Stimulated activated CD4-positive, alpha-beta T cell treated with anti-CD3 and anti-CD28 coated beads, Interleukin-12 subunit alpha, Interleukin-12 subunit beta, amount 100 ng/mL, for 48 hours (primary cell): ENCODE results near the gene F5.

ENCODE experiments used
- DNase-seq, 3 donors: peaks; one replicate each; pipeline ENCODE4 v3.0.0-alpha.2; 2020; ENCODE audit warnings: low read depth in 2 of 3, low spot score in 1 of 3

Gene F5

DNA sequence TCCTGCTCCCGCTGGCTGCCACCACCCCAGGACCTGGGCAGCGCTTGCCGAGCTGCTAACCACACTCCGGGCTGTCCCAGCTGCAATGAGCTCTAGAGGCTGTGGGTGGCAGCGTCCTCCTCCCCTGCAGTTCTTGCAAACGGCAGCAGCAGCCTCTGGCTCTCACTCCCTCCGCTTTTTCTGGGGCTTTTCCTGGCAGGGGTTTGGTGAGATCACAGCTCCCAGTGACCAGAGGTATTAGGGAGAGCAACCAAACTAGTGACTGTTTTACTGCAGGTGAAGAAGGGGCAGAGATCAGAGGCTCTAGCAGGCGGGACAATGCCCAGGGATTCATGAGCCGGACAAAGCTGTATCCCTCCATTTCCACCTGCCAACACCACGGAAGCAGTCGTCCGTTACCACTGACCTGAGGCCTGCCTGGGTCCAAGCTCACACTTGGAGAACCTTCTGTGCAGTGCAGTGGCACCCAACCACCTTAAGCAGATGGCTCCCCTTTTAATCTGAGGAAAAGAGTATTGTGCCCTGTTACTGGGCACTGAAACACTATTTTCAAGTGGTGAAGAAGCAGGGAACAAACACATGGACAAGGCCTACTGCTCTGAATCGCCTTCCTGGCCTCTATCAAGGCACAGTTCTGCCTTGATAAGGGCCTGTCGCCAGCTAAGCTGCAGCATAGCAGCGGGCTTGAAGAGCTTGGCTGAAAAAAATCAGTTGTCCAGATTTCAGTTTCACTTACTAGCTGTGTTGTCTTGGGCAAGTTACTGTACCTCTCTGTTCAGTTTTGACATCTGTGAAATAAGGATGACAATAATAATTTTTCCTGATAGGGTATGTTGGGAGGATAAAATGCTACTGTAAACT, at the start of gene F5:
TSS of gene F5 (minus strand) at position 87 of the 861 bp plus-strand sequence. CDS start 95 bp downstream, outside the sequence.
- DNase-seq: peak; percentile 67 to 79 (median 75)

DNA sequence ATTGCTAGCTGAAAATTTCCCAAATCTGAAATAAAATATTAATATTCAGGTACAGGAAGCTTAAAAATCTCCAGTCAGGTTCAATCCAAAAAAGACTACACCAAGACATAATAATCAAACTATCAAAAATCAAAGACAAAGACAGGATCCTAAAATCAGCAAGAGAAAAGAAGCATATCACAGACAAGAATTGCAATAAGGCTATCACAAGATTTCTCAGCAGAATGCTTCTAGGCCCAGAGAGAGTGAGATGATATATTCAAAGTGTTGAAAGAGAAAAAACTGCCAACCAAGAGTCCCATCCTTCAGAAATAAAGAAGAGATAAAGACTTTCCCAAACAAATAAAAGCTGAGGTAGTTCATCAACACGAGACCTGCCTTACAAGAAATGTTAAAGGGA, 48.6 kb upstream of the F5 start:
- DNase-seq: no peak

DNA sequence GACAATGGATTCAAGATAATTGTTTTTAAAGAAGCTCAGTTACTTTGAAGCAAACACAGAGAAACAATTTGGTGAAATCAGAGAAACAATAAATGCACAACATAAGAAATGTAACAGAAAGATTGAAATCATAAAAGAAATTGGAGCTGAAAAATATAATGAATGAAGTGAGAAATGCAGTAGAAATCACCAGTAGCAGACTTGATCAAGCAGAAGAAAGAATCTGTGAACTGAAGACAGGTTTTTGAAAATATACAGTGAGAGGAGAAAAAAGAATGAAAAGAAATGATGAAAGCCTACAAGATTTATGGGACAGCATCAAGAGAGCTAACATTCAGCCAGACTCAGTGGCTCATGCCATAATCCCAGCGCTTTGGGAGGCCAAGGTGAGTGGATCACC, 47.9 kb upstream of the F5 start:
- no peak for DNase-seq

DNA sequence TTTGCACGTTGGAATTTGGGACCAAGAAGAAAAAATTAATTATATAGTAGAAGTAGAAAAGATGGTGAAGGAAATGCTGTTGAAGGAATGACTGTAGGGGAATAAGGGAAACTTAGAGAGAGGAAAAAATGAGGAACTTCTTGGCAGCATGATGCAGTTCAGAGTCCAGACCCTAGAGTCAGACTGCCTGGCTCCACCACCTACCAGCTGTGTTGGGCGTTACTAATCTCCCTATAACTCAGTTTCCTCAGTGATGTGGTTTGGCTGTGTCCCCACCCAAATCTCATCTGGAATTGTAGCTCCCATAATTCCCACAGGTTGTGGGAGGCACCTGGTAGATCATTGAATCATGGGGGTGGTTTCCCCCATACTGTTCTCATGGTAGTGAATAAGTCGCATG, 45.0 kb upstream of the F5 start:
- DNase-seq: no peak

DNA sequence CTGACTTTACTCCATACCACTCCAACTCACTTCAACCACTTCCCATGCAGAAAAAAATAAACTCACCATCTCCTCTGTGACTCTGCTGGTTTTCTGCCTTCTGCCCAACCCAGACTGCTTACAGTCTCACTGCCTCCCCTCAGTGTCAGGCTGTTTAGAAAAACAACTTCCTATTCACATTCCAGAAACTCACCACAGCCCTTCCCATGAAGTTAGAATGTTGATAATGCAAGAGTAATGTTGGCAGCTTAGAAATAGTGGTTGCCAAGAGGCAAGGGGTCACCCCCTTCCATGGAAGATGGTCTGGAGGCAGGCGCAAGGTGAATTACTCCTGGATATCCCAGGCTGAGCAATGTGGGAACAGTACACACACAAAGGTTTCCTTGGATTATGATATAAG, 43.7 kb upstream of the F5 start, which contains the start of gene SELP:
TSS of gene SELP (minus strand) at position 119 of the 400 bp plus-strand sequence. CDS start at position 69, 50 bp downstream.
- DNase-seq: no peak

DNA sequence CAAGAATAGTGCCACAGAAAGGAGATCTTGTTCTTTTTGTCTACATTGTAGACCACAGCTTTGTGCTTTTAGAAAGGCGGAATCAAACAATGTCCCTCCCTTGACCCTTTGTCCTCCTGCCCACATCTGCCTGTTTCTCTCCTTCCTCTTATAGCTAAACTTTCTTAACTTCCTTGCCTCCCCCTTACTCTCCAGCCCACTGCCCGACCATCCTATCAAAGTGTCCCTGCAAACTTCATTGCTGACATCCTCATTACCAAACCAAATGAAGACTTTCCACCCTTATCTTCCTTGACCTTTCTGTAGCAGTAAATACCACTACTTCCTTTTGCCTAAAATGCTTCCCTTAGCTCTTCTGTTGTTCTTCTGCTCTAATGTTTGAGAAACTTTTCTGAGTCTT, 38.6 kb upstream of the F5 start:
- no peak for DNase-seq

DNA sequence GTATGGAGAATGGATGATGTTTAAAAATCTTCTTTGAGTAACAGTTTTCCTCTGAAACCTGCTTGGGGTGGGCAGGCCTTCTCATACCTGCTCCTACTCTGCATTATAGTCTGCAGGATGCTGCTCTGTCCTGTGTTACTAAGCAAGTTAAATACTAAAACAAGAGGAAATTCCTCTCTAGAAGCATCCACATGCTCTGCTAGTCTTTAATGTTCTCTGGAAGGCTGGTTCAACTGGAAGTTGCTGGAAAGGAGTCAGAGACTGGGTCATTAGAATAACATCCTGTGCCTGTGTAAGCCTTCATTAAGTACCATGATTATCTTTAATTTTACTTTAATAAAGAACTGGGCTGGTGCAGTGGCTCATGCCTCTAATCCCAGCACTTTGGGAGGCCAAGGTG, 37.8 kb upstream of the F5 start:
- DNase-seq: no peak

DNA sequence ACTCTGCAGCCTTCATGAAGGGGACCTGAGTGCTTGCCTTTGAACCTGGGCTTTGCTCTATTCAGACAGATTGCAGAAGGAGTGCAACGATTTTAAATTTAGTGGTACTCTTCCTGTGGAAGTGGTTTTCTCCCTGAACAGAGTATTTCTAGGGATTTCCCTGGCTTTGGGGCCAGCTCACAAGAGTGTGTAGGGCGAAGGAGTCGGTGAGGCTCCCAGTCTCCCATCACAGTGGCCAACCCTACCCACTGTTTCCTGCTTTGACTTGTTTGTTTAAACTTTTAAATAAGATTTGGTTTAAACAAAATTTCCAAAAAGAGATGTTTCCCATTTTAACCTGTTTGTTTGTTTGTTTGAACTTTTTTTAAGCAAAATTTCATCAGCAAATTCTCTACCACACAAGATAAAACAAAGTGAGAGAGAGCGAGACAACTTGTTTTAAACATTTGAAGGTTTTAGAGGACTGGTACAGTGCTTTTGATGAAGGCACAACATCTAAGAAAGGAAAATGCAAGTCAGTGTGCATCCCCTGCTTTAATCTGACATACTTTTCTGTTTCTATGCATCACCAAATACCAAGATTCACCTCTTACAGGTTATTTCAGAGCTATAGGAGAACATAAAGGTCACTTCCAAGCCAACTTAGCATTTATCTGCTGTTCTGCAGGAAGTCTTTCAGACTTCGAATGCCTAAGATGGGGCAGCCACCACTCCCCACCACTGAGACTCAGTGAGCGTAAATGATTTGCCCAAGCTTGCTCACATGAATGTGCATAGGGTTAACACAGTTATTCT, 37.0 kb upstream of the F5 start:
- no peak for DNase-seq

DNA sequence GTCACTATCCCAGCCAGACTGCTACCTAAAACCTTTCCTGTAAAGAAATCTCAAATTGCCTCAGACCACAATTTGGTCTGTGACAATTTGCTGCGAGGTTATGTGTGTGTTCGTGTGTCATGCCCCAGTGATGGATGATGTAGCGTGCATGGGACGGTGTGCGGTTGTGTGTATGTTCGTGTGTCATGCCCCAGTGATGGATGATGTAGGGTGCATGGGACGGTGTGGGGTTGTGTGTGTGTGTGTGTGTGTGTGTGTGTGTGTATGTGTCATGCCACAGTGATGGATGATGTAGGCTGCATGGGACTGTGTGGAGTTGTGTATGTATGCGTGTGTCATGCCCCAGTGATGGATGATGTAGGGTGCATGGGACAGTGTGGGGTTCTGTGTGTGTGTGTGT, 34.3 kb upstream of the F5 start:
- DNase-seq: no peak

DNA sequence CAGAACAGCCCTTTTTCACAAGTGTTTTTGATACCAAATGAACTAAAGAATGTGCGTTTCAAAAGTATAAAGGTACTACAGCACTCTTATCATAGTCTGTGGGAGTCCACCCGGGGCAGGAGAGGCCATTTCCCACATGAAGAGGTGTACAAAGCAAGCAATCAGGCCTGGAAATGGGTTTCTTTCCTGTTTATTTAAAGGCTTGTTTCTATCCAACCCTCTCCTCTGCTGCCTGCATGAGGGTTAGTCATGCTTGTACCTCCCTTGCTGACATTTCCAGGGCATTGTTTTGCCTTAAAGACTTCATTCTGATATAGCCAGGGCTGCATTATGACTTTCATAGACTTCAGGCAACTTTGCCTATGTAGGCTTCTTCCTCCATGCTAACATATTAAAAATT, 32.1 kb upstream of the F5 start:
- DNase-seq: no peak

DNA sequence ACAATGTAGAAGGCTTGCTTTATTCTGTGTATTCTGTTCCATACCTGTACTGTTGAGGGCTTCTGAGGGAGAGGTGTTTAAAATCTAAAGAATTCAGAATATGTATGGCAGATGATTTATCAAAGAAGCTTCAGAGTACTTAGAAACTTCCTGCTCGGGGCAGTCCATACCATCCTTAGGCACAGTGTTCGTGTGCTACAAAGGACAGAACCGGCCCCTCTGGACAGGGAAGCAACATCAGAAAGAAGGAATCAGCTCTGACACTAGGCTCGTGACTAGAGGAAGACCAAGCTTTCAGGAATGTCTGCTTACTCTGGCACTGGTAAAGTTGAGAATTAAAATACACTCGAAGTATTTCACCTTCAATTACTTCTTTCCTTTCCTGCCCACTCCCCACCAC, 29.5 kb upstream of the F5 start:
- DNase-seq: no peak

DNA sequence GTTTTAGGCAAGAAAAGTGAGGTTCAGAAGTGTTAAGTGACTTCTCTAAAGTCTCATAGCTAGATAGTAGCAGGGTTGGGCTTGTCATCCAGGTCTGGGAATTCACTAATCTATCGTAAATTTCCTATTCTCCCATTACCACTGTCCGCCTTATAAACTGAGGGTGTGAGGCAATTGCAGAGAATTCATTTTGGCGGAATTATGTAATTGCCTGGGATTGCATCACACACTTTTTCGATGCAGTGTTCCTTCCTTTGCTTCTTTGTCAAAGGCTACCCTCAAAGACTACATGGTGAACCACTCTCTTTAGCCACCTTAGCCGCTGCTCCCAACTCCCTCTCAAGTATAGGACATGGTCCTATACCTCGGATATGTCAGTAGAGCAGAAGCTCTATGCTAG, 24.6 kb upstream of the F5 start:
- DNase-seq: no peak

DNA sequence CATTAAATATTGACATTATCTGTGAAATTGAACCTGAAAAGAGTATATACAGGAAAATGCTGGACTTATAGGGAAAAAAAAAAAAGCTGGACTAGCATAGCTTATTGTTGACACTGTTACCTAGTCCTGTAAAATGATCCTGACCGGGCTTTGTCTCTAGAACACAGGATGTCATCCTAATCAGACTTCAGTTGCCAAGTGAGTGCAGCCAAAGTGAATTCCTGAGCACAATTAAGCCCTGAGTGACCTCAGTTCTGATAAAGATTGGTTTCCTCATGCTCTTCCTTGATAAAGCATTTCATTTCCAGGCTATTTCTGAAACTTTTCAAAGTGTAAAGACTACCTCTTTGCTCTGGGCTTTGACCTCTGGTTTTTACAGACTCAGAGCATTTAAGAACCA, 23.8 kb upstream of the F5 start:
- DNase-seq: no peak

DNA sequence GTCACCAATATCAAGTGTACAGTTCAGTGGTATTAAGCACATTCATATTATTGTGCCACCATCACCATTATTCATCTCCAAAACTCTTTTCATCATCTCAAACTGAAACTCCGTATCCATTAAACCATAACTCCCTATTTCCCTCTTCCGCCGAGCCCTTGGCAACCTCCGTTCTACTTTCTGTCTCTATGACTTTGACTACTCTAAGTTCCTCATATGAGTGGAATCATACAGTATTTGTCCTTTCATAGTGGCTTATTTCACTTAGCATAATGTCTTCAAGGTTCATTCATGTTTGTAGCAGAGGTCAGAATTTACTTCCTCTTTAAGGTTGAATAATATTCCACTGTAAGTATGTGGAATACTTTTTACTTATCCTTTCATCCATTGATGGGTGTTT, 21.9 kb upstream of the F5 start:
- no peak for DNase-seq

DNA sequence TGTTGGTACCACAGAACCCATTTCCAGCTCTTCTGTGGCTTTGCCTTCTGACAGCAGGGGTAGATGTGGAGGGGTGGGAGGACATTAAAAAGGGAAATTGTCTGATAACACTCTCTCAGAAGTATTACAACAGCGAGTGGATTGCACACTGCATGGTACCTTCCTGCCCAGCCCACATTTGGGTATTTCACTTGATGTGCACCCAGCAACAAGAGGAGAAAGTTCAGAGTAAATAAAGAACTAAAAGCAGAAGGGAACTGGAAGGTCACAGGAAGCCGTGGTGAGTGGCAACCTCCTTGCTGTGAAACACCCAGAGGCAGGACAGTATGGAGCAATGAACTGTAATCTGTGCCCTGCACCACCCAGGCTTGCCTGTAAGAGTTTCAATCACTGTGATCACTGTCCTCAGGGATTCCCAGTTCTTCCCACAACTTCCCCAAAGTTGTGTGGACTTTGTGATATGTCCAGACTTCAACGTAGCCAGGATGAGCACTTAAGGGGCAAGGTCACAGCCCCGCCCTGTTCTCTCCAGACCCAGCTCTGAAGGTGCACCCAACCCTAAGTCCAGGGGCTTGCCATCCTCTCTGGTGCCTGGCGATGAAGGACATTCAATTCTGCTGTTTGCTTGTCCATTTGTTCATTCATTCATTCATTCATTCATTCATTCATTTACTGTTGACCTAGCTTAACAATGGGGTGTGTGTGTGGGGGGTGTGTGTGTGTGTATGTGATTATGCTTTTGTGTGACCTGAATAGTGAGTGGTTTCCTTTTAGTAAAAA, 18.7 kb upstream of the F5 start:
- peak in 1 of 3 donors; percentile 30 for DNase-seq

DNA sequence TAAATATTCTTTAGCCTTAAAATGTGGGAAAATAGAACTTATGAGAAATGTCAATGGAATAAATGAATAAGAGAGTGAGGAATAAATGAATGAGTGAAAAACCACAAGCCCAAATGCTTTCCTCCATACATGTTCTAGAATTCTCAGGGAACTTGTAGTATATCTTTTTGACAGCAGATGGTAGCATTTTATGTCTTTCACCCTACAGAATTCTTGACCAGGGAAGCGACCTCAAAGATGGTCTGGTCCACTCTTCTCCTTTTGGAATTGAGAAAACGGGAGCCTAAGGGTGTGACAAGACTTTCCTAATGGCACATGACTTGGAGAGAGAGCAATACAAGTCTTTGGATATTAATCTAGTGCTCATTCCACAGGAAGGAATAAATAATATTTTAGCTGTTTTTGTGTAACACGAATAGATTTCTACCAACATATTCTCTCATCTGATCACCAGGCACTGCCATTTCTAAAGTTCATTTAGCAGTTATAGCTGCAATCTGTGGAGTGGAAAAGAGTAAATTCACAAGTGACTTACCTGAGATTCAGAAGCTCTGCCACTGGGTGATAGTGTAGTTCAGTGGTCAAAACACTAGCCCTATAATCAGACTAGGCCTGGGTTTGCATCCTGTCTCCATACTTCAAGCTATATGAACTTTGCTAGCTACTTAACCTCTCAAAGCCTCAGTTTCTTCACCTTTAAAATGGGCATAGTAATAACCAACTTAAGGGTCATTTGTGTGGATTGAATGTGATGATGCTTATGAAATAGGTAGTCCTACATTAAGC, 15.0 kb upstream of the F5 start:
- no peak for DNase-seq

DNA sequence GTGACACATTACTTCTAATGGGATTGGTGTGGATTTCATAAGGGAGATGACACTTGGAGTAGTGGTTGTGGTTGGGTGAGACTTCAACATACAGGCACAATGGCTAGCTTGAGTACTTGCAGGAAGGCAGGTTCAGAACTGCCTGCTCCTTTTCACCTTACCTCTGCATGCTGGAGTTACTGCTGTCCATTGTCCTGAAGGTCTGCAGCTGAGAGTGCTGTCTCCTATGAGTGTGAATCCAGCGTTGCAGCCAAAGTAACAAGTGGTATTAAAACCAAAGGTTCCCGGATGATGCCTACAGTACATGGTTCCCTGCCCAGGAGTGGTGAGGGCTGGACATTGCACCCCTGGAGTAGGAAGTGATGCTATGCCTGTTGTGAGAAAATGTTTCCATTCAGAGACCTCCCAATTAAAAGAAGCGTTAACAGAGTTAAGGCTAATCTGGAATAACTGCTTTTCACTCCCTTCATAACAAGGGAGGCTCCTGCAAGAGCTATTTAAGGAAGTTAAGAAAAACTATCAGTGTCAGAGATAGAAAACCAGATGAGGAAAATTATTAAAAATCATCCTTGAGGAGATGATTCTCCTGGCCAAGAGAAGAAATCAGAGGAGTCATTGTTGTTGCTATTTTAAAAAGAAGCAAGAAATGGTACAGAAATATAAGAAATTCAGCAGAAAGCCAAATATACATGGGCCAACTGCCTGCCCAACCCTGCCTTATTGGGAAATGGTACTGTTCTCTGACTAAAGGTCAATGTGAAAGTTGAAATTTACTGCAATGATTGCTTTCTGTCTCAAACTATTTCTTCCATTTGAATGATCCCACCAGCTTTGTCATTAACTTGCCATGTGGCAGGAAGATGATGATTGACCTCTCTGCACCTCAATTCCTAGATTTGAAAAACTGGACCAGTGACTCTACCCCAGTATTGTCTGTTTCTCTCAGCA, 9.8 kb upstream of the F5 start:
- DNase-seq: no peak

DNA sequence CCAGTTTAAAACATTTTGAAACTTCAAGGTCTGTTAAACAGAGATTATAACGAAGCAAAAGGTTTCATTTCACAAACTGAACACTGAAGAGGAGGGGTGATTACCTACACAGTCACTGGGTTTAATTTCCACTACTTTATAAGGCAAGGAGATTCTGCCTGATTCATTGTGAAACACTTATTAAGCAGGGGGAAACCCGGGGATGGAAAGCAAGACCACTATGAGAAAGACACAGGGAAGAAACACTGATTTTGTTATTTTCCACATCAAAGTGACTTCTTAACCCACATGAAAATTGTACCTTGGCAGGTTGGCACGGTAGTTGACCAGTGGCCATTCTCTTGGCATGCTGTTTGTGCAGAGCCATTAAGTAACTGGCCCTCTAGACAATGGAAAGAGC, 8.1 kb upstream of the F5 start:
- DNase-seq: peak in 2 of 3 donors; percentile 15 to 56

DNA sequence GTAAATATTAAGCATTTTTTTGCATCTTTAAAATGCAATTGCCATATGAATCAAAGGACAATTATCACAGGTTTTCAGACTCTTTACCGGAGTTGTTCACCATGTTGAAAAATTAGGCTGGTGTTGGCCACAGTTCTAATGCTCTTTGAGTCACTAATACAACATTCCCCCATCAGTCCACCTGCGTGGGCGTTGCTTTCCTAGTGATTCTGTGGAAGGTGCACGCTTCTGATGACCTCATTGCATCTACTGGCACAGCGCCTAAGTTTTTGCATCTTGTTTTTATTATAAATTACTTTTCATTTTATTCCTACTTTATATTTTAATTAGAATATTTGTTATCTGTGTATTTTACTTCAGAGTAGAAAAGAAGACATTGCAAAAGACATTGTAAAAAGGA, 4.7 kb upstream of the F5 start:
- no peak for DNase-seq
